Keratinocyte (primary cell): ENCODE results near the gene PISD. TPM values are rescaled to one million over a fixed set of nuclear protein-coding genes. Genes with fewer than 3 reads are reported as not detected.

Source experiments
- DNase-seq: peaks from one replicate; pipeline ENCODE4 v3.0.0-alpha.2; 2011; ENCODE audit warnings: low read depth, missing footprints, low spot score
- FAIRE-seq: peaks from 2 replicates; lab custom pipeline; 2011; peaks lifted over from hg19 to GRCh38; lab: Jason Lieb, UNC
- H2AFZ ChIP-seq: 2 replicates; pipeline ENCODE4 v1.6.0; 2012; ENCODE audit warnings: low read length, control low read depth, inconsistent platforms; ENCODE audit not compliant: control insufficient read depth
- H3K27ac ChIP-seq: 2 replicates; pipeline ENCODE4 v1.5.1; 2011; ENCODE audit warnings: low read length; ENCODE audit not compliant: control insufficient read depth, insufficient read depth
- H3K27me3 ChIP-seq: 3 replicates; pipeline ENCODE4 v1.6.0; 2011; ENCODE audit warnings: low read length; ENCODE audit not compliant: control insufficient read depth, insufficient read depth; ENCODE audit errors: extremely low read depth
- H3K36me3 ChIP-seq, 2 experiments: 2 replicates in 1 of 2; 3 replicates in 1 of 2; pipeline ENCODE4 v1.5.1; 2011; ENCODE audit warnings: low read length in 2 of 2, mild to moderate bottlenecking in 1 of 2; ENCODE audit not compliant: control insufficient read depth in 2 of 2, insufficient read depth in 2 of 2; ENCODE audit errors: extremely low read depth in 1 of 2
- H3K4me1 ChIP-seq: 3 replicates; pipeline ENCODE4 v1.5.1; 2011; ENCODE audit warnings: low read length; ENCODE audit not compliant: control insufficient read depth, insufficient read depth; ENCODE audit errors: extremely low read depth
- H3K4me2 ChIP-seq: 3 replicates; pipeline ENCODE4 v1.6.0; 2011; ENCODE audit warnings: low read depth, low read length; ENCODE audit not compliant: control insufficient read depth, insufficient read depth; ENCODE audit errors: extremely low read depth
- H3K4me3 ChIP-seq, 3 experiments: fragments of 200-600 bp in 1 of 3; sonication (generic) in 1 of 3; 2 replicates in 2 of 3; 3 replicates in 1 of 3; pipeline ENCODE4 v1.5.1; 2011 to 2016; ENCODE audit warnings: low read length in 3 of 3, mild to moderate bottlenecking in 3 of 3, control low read depth in 2 of 3, inconsistent platforms in 1 of 3, low read depth in 1 of 3, mixed read lengths in 1 of 3, mixed run types in 1 of 3, moderate library complexity in 1 of 3; ENCODE audit not compliant: control insufficient read depth in 2 of 3, insufficient read depth in 2 of 3; ENCODE audit errors: extremely low read depth in 1 of 3
- H3K79me2 ChIP-seq: 2 replicates; pipeline ENCODE4 v1.6.0; 2012; ENCODE audit warnings: low read length; ENCODE audit not compliant: control insufficient read depth, insufficient read depth
- H3K9ac ChIP-seq: 3 replicates; pipeline ENCODE4 v1.6.0; 2011; ENCODE audit warnings: low read length; ENCODE audit not compliant: control insufficient read depth, insufficient read depth; ENCODE audit errors: extremely low read depth
- H3K9me1 ChIP-seq: 3 replicates; pipeline ENCODE4 v1.6.0; 2011; ENCODE audit warnings: low read length; ENCODE audit not compliant: control insufficient read depth, insufficient read depth; ENCODE audit errors: extremely low read depth
- H3K9me3 ChIP-seq: 2 replicates; pipeline ENCODE4 v1.5.1; 2012; ENCODE audit warnings: low read depth, low read length; ENCODE audit not compliant: control insufficient read depth
- H4K20me1 ChIP-seq: 3 replicates; pipeline ENCODE4 v1.6.0; 2011; ENCODE audit warnings: low read length; ENCODE audit not compliant: control insufficient read depth, insufficient read depth; ENCODE audit errors: extremely low read depth
- EZH2 ChIP-seq: IDR thresholded peaks from one replicate; pipeline ENCODE4 v1.6.1; 2012; ENCODE audit warnings: inconsistent platforms, mild to moderate bottlenecking, low read length, moderate library complexity
- dilution Hi-C: fragments of 300-500 bp; cut with MboI; formaldehyde crosslinking; loops from one replicate; pipeline ENCODE4 v1.7.0; 2020; ENCODE audit warnings: low sequenced_read_pairs; ENCODE audit not compliant: extremely low pct_ligation_motif_present
- polyA plus RNA-seq, 5 experiments: library from polyadenylated mRNA; depleted of rRNA in 3 of 5; stranded (reverse) in 3 of 5; stranded (forward) in 1 of 5; unstranded in 1 of 5; fragments of >200 nt; gene quantifications; 1 replicate in 1 of 5; 2 replicates in 3 of 5; 3 replicates in 1 of 5; pipeline versions ENCODE4 v1.2.1 to v1.2.3, GENCODE V29; 2011 to 2012; ENCODE audit warnings: missing spikeins in 2 of 5, low read depth in 1 of 5, low replicate concordance in 1 of 5
- TF ChIP-seq, protein P1 (sequence below), 3 experiments: IDR thresholded peaks in 1 of 3; conservative IDR thresholded peaks in 1 of 3; optimal IDR thresholded peaks in 1 of 3; 2 replicates in 2 of 3; 3 replicates in 1 of 3; pipeline versions ENCODE3 to v1.5.1; 2011; ENCODE audit warnings: low read length in 3 of 3, mild to moderate bottlenecking in 3 of 3, moderate library complexity in 2 of 3, control low read depth in 1 of 3, inconsistent platforms in 1 of 3; ENCODE audit not compliant: insufficient read depth in 2 of 3; ENCODE audit errors: extremely low read depth in 1 of 3

The PISD gene
- polyA plus RNA-seq, 1 donor (not counting 4 experiments of a cell fraction or from before 2014, with no cell fraction given): 25.5 TPM

DNA sequence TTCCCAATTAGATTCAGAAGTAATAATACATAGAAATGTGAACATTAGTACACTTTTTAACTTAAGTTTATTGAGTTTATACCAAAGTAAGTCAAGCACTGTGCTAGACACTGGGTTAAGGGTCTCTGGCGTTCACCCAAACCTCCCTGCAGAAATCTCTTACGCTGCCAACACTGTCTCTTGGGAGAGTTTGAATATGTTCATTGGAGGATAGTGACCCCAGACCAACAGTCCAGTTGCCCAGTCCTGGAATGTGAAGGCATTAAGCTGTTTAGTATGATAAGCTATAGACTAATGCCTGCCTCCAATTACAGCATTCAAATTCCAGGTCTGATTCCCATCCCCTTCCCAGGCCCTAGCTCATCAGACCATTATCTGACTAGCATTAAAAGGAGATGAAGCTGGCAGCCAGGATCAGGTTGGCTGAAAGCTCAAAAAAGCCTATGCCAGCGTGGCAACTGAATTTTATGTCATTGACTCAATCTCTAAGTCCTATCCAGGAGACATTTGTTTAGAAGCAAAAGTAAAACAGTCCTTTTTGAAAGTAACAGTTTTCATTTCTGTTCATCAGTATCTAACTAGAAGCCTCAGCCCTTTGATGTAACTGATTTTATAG is 87.9 kb downstream of the PISD start:
- dilution Hi-C loops: no loop called here

DNA sequence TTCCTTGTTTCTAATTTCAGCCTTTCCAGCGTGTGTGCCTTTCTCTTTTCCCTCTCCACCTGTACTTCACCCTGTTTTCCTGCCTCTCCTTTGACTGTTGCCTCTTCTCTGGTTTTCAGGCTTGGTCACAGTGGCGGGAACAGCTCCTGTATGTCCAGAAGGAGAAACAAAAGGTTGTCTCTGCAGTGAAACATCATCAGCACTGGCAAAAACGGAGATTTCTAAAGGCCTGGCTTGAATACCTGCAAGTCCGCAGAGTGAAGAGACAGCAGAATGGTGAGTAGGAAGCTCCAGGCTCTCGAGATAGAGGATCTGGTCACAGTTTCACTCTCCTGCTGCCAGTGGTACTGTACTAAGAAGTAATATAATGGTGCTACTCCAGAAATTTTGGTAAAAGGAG is 89.1 kb downstream of the PISD start:
- no peak for TF ChIP-seq EZH2
- TF ChIP-seq, protein P1, sequence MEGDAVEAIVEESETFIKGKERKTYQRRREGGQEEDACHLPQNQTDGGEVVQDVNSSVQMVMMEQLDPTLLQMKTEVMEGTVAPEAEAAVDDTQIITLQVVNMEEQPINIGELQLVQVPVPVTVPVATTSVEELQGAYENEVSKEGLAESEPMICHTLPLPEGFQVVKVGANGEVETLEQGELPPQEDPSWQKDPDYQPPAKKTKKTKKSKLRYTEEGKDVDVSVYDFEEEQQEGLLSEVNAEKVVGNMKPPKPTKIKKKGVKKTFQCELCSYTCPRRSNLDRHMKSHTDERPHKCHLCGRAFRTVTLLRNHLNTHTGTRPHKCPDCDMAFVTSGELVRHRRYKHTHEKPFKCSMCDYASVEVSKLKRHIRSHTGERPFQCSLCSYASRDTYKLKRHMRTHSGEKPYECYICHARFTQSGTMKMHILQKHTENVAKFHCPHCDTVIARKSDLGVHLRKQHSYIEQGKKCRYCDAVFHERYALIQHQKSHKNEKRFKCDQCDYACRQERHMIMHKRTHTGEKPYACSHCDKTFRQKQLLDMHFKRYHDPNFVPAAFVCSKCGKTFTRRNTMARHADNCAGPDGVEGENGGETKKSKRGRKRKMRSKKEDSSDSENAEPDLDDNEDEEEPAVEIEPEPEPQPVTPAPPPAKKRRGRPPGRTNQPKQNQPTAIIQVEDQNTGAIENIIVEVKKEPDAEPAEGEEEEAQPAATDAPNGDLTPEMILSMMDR (optimal IDR thresholded peaks at IDR 0.05 in 1 of 3, IDR thresholded peaks at IDR 0.05 in 1 of 3, conservative IDR thresholded peaks at IDR 0.05 in 1 of 3; ENCODE audit: extremely low read depth in 1 of 3, insufficient read depth in 2 of 3, low read length in 3 of 3): no peak
- H3K36me3 ChIP-seq: peaks cover 0 to 2% of the 10 kb centered on the region in 2 experiments

More for the DNA sequence above, 87.9 kb downstream of the PISD start:
- no peaks in the 10 kb centered on the region for H3K27me3 ChIP-seq
- no peaks in the 10 kb centered on the region for H3K9me3 ChIP-seq
- no peak overlapping the region for H3K9ac ChIP-seq
- TF ChIP-seq, protein P1 (optimal IDR thresholded peaks at IDR 0.05 in 1 of 3, IDR thresholded peaks at IDR 0.05 in 1 of 3, conservative IDR thresholded peaks at IDR 0.05 in 1 of 3; ENCODE audit: extremely low read depth in 1 of 3, insufficient read depth in 2 of 3, low read length in 3 of 3): no peak
- TF ChIP-seq EZH2: no peak
- no peaks in the 10 kb centered on the region for H3K4me1 ChIP-seq
- H2AFZ ChIP-seq: no peak overlapping the region
- peaks cover 0 to 6% of the 10 kb centered on the region in 2 experiments for H3K36me3 ChIP-seq
- H4K20me1 ChIP-seq: no peaks in the 10 kb centered on the region
- H3K4me2 ChIP-seq: no peak overlapping the region
- no peak for FAIRE-seq
- no peak overlapping the region for H3K27ac ChIP-seq
- no peak for DNase-seq
- no peaks in the 10 kb centered on the region for H3K9me1 ChIP-seq
- no peaks in the 10 kb centered on the region for H3K79me2 ChIP-seq
- H3K4me3 ChIP-seq: no peak overlapping the region

More for the DNA sequence above, 89.1 kb downstream of the PISD start:
- H3K4me2 ChIP-seq: no peak overlapping the region
- H3K9me1 ChIP-seq: no peaks in the 10 kb centered on the region
- no peaks in the 10 kb centered on the region for H4K20me1 ChIP-seq
- H3K79me2 ChIP-seq: no peaks in the 10 kb centered on the region
- FAIRE-seq (no peak), DNase-seq (no peak)
- H3K4me1 ChIP-seq: no peaks in the 10 kb centered on the region
- H2AFZ ChIP-seq: no peak overlapping the region
- dilution Hi-C loops: no loop called here
- no peaks in the 10 kb centered on the region for H3K27me3 ChIP-seq
- H3K9me3 ChIP-seq: no peaks in the 10 kb centered on the region
- no peak overlapping the region for H3K4me3 ChIP-seq
- no peak overlapping the region for H3K27ac ChIP-seq
- no peak overlapping the region for H3K9ac ChIP-seq
